Measurements from ENCODE around the gene PADI1. TPM values are rescaled to one million over a fixed set of nuclear protein-coding genes. Genes with fewer than 3 reads are reported as not detected.

The PADI1 gene, protein sequence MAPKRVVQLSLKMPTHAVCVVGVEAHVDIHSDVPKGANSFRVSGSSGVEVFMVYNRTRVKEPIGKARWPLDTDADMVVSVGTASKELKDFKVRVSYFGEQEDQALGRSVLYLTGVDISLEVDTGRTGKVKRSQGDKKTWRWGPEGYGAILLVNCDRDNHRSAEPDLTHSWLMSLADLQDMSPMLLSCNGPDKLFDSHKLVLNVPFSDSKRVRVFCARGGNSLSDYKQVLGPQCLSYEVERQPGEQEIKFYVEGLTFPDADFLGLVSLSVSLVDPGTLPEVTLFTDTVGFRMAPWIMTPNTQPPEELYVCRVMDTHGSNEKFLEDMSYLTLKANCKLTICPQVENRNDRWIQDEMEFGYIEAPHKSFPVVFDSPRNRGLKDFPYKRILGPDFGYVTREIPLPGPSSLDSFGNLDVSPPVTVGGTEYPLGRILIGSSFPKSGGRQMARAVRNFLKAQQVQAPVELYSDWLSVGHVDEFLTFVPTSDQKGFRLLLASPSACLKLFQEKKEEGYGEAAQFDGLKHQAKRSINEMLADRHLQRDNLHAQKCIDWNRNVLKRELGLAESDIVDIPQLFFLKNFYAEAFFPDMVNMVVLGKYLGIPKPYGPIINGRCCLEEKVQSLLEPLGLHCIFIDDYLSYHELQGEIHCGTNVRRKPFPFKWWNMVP
- 0.09 TPM in 1 of 3 replicates, not detected in the others for total RNA-seq

DNA sequence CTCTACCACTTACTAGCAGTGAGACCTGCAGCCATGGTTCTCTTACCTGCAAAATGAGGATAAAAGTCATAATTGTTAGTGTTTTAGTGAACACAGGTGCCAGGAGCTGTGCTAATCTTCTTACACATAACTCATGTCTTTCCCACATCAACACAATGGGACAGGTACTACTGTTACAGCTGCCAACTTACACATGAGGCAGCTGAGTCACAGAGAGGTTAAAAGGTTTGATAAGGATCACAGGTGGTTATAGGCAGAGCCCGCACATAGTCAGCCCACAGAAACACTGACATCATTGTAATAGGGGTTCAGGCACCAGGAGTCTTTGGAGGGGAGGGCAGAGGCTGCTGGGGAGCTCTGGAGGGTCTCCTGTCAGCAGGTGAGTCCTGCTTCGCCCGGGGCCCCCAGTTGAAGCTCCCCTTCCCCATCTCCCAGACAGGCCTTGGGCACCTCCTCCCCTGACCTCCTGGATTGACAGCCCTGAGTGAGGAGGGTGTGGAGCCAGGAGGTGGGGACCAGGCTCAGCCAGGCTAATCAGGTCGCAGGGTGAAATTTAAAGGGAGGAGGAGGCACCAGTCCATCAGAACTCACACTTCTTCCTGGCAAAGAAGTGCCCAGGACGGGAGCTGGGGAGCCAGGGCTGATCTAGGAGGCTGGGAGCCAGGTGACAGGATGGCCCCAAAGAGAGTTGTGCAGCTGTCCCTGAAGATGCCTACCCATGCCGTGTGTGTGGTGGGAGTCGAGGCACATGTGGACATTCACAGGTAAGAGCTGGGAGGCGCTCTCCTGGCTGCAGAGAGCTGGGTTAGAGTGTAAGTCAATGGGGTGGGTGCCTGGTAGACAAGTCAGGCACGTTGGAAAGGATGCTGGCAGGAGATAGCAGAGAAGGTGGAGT is at the start of gene PADI1:
Gene PADI1 (plus strand): TSS at position 583 of the 895 bp plus-strand sequence. CDS start 90 bp downstream, at position 673.
- TF ChIP-seq, protein P1, sequence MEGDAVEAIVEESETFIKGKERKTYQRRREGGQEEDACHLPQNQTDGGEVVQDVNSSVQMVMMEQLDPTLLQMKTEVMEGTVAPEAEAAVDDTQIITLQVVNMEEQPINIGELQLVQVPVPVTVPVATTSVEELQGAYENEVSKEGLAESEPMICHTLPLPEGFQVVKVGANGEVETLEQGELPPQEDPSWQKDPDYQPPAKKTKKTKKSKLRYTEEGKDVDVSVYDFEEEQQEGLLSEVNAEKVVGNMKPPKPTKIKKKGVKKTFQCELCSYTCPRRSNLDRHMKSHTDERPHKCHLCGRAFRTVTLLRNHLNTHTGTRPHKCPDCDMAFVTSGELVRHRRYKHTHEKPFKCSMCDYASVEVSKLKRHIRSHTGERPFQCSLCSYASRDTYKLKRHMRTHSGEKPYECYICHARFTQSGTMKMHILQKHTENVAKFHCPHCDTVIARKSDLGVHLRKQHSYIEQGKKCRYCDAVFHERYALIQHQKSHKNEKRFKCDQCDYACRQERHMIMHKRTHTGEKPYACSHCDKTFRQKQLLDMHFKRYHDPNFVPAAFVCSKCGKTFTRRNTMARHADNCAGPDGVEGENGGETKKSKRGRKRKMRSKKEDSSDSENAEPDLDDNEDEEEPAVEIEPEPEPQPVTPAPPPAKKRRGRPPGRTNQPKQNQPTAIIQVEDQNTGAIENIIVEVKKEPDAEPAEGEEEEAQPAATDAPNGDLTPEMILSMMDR (IDR thresholded peaks at IDR 0.05; ENCODE audit: unreplicated experiment): no peak
- no peak for DNase-seq (ENCODE audit: low spot score in 2 of 2, unreplicated experiment in 2 of 2)
- Mint-ChIP-seq H3K4me1 (peaks cover 44% of the 10 kb centered on the region), H3K27me3 (ENCODE audit: low read depth) (peaks cover 1% of the 10 kb centered on the region), H3K27ac (no peak within 1 kb of the TSS), H3K9me3 (no peaks in the 10 kb centered on the region), H3K4me3 (no peak within 1 kb of the TSS), H3K36me3 (no peaks in the 10 kb centered on the region)

DNA sequence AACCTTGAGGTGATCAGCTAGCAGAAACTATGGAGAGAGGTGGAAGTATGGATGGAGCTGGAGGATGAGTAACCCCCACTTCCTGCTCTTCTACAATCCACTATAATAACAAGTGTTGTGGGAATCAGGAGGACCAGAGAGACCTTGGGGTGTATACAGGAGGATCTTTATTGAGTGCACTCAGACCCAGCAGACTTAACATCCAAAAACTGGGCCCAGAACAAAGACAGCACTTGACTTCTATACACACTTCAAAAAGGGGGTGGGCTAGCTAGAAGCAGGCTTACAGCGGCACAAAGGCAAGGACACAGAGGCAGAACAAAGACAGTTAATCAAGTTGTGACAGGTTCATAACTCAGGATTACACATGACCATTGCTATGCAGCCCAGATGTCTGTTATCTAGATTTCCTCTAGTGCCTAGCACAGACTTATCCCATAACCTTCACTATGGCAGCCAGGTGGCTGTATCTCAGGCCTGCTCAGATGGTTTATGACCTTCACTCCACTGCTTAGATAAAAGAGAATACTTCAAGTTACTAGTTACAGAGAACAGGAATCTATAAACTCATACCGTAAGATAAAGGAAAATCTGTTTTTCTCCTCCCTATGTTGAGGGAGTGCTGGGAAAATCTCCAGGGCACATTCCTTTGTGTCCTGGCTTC is 49.5 kb upstream of the PADI1 start:
- Mint-ChIP-seq H3K4me3 (no peak overlapping the region), H3K27me3 (ENCODE audit: low read depth) (no peaks in the 10 kb centered on the region), H3K27ac (no peak overlapping the region), H3K4me1 (no peaks in the 10 kb centered on the region), H3K9me3 (peaks cover 54% of the 10 kb centered on the region), H3K36me3 (peaks cover 10% of the 10 kb centered on the region)
- TF ChIP-seq, protein P1 (IDR thresholded peaks at IDR 0.05; ENCODE audit: unreplicated experiment): no peak
- DNase-seq (ENCODE audit: low spot score in 2 of 2, unreplicated experiment in 2 of 2): no peak

DNA sequence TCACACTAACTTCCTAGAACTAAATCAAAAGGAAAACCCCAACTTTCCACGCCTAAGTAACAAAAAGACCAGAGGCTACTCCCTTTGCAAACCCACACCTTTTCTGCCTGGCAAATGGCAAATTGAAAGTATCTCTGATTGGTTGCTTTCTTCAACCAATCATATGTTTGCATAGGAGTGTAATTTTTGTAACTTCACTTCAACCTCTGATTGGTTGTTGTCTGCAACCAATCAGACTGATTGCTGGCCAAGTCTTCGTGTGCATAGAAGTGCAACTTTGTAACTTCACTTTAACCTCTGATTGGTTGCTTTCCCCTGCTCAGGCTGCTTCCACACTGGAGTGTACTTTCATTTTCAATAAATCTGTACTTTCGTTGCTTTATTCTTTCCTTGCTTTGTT is 48.8 kb upstream of the PADI1 start:
- Mint-ChIP-seq H3K27ac (no peak overlapping the region), H3K4me1 (no peaks in the 10 kb centered on the region), H3K36me3 (peaks cover 10% of the 10 kb centered on the region), H3K4me3 (no peak overlapping the region), H3K9me3 (peaks cover 50% of the 10 kb centered on the region), H3K27me3 (ENCODE audit: low read depth) (no peaks in the 10 kb centered on the region)
- DNase-seq (ENCODE audit: low spot score in 2 of 2, unreplicated experiment in 2 of 2): no peak
- TF ChIP-seq, protein P1 (IDR thresholded peaks at IDR 0.05; ENCODE audit: unreplicated experiment): no peak

DNA sequence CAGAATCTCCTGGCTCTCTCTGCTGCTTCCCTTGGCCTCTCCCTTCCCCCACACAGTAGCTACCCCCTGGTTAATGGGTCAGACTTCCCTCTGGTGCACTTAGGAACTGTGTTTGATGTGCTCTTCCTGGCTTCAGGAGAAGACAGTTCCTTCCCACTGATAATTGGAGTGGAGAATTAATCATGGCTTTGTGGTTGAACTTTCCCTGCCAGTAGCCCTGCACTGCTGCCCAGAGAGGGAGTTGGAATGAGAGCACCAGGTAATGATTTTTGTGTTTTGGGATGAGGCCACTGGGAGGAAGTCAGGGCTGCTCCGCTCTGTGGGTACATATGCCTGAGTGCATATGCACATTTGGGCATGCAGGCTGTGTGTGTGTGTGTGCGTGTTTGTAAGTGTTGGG is 46.0 kb upstream of the PADI1 start:
- Mint-ChIP-seq H3K4me1 (no peaks in the 10 kb centered on the region), H3K27me3 (ENCODE audit: low read depth) (no peaks in the 10 kb centered on the region), H3K27ac (no peak overlapping the region), H3K36me3 (peaks cover 10% of the 10 kb centered on the region), H3K4me3 (no peak overlapping the region), H3K9me3 (peaks cover 31% of the 10 kb centered on the region)
- TF ChIP-seq, protein P1 (IDR thresholded peaks at IDR 0.05; ENCODE audit: unreplicated experiment): no peak
- no peak for DNase-seq (ENCODE audit: low spot score in 2 of 2, unreplicated experiment in 2 of 2)

DNA sequence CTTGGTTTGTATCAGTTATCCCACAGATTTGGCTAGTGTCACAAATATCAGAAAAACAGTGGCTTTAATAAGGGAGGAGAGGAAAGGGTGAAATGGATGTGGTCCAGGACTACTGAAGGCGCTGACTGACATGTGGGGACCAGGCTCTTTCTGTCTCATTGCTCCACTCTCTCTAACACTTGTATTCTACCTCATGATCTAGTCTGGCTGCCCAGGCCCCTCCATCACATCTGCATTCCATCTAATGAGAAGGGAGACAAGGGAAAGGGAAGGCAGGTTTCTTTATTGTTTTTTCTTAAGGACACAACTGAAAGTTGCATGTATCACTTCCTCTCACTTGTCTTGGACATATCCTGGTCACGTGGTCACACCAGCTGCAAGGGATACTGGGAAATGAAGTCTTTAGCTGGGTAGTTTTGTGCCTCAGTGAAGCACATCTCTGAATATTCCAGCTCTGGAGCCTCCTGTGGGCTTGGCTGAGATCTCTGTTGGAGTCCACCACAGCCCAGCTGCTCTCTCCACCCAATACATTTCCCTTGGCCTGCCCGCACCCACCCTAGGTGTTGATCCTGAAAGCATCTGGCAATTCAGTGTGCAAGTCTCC is 43.7 kb upstream of the PADI1 start:
- DNase-seq (ENCODE audit: low spot score in 2 of 2, unreplicated experiment in 2 of 2): no peak
- H3K4me3 Mint-ChIP-seq: no peak overlapping the region
- peaks cover 10% of the 10 kb centered on the region for H3K9me3 Mint-ChIP-seq
- TF ChIP-seq, protein P1 (IDR thresholded peaks at IDR 0.05; ENCODE audit: unreplicated experiment): no peak
- no peaks in the 10 kb centered on the region for H3K27me3 Mint-ChIP-seq (ENCODE audit: low read depth)
- peaks cover 3% of the 10 kb centered on the region for H3K36me3 Mint-ChIP-seq
- no peak overlapping the region for H3K27ac Mint-ChIP-seq
- no peaks in the 10 kb centered on the region for H3K4me1 Mint-ChIP-seq
